GM19438 (cell line): ENCODE data around the gene ZBTB4.

Source experiments
- ATAC-seq: cut with Tn5 transposase; IDR thresholded peaks from one replicate; pipeline ENCODE4 v1.9.1; 2021; ENCODE audit warnings: low read depth; ENCODE audit not compliant: unreplicated experiment

Gene ZBTB4, protein sequence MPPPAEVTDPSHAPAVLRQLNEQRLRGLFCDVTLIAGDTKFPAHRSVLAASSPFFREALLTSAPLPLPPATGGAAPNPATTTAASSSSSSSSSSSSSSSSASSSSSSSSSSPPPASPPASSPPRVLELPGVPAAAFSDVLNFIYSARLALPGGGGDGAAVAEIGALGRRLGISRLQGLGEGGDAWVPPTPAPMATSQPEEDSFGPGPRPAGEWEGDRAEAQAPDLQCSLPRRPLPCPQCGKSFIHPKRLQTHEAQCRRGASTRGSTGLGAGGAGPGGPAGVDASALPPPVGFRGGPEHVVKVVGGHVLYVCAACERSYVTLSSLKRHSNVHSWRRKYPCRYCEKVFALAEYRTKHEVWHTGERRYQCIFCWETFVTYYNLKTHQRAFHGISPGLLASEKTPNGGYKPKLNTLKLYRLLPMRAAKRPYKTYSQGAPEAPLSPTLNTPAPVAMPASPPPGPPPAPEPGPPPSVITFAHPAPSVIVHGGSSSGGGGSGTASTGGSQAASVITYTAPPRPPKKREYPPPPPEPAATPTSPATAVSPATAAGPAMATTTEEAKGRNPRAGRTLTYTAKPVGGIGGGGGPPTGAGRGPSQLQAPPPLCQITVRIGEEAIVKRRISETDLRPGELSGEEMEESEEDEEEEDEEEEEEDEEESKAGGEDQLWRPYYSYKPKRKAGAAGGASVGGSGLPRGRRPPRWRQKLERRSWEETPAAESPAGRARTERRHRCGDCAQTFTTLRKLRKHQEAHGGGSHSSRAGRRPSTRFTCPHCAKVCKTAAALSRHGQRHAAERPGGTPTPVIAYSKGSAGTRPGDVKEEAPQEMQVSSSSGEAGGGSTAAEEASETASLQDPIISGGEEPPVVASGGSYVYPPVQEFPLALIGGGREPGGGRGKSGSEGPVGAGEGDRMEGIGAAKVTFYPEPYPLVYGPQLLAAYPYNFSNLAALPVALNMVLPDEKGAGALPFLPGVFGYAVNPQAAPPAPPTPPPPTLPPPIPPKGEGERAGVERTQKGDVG

GRCh38 chr17:7479213-7480088 lies at the start of gene ZBTB4:
Gene ZBTB4, minus strand, starts transcription at chr17:7479631. Its CDS starts 12,830 bp downstream, at chr17:7466801.
- no peak for ATAC-seq

DNA sequence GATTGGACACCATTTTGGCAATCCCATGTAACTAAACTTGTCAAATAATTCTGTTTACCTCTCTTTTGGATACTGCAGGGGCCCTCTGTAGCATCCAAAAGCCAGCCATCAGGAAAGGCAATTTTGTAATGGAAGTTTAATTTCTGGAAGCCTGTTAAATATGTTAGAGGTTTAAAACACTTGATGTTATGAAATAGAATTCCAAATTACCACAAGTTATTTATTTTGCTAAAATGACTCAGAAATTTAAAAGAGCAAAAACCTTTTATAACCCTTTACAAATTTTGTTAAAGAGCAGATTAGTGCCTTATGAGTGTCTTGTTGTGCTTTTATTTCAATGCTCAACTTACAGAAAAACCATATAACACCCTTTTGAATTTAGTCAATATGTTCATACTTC lies 49.4 kb upstream of the ZBTB4 start:
- no peak for ATAC-seq

- ATAC-seq = no peak
Measured at GRCh38 chr17:7523033-7523432, 43.6 kb upstream of the ZBTB4 start.

GRCh38 chr17:7515911-7516610 lies 36.6 kb upstream of the ZBTB4 start:
- no peak for ATAC-seq

DNA sequence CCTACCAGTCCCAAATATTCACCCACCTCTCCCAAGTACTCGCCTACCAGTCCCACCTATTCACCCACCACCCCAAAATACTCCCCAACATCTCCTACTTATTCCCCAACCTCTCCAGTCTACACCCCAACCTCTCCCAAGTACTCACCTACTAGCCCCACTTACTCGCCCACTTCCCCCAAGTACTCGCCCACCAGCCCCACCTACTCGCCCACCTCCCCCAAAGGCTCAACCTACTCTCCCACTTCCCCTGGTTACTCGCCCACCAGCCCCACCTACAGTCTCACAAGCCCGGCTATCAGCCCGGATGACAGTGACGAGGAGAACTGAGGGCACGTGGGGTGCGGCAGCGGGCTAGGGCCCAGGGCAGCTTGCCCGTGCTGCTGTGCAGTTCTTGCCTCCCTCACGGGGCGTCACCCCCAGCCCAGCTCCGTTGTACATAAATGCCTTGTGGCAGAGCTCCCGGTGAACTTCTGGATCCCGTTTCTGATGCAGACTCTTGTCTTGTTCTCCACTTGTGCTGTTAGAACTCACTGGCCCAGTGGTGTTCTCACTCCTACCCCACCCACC lies 34.5 kb upstream of the ZBTB4 start:
- no peak for ATAC-seq

GRCh38 chr17:7512824-7513540 lies 33.6 kb upstream of the ZBTB4 start:
- no peak for ATAC-seq

- ATAC-seq = no peak
Measured at GRCh38 chr17:7512105-7512504, 32.7 kb upstream of the ZBTB4 start.

DNA sequence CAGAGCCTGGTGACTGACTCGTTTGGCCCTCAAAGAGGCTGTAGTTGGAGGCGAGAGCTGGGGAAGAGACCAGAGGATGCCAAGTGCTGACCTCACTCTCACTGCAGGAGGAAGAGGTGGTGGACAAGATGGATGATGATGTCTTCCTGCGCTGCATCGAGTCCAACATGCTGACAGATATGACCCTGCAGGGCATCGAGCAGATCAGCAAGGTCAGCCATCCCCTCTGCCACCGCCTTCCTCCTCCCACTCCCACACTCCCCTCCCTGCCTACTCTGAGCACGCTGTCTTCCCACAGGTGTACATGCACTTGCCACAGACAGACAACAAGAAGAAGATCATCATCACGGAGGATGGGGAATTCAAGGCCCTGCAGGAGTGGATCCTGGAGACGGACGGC lies 31.7 kb upstream of the ZBTB4 start:
- ATAC-seq = no peak

DNA sequence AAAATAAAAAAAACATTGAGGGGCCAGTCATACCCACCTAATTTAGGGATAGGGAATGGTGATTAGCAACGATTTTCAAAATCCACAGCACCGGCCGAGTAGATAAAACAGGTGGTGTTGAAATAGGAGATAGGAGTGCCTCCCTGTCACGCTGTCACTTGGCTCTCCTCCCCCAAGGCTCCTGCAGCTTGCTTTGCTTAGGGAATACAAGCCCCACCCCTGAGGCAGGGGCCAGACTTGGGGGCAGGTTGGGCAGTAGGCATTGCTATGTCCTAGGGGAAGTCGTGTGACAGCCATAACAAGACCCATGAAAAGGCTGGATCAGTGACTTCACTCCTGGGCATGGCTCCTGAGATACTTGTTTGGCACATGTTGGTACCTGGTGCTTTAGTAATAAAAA lies 30.5 kb upstream of the ZBTB4 start:
- ATAC-seq = no peak

DNA sequence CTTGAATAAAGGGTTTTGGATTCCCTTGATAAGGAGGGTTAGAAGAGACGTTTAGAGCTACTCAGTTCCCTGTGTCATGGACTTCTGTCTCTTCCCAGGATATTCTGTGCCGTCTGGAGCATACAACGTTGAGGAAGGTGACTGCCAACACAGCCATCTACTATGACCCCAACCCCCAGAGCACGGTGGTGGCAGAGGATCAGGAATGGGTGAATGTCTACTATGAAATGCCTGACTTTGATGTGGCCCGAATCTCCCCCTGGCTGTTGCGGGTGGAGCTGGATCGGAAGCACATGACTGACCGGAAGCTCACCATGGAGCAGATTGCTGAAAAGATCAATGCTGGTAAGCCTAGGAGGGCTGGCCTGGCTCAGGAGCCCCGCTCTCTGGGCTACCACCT lies 29.4 kb upstream of the ZBTB4 start:
- ATAC-seq = no peak

DNA sequence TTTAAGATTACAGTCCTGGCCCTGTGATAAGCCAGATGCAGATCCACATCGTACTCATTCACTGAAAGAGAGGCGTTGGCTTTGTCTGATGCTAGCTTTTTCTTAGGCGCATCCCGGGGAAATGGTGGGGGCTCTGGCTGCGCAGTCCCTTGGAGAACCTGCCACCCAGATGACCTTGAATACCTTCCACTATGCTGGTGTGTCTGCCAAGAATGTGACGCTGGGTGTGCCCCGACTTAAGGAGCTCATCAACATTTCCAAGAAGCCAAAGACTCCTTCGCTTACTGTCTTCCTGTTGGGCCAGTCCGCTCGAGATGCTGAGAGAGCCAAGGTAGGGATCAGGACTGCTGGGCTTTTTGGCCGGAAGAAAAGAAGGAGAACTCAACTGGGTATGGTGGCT lies 28.7 kb upstream of the ZBTB4 start:
- no peak for ATAC-seq

- ATAC-seq = no peak
Measured at GRCh38 chr17:7503521-7503920, 24.1 kb upstream of the ZBTB4 start.

DNA sequence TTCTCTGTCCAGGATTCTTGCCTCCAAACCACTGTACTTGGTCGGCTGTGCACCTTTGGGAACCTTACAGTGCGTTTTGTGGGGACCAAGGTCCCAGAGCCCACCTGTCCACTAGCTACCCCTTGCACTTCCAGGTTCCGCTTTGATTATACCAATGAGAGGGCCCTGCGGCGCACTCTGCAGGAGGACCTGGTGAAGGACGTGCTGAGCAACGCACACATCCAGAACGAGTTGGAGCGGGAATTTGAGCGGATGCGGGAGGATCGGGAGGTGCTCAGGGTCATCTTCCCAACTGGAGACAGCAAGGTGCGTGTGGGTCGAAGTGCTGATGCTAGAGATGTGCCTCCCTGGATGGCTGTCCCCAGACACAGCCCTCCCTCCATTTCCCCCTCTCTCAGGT lies 23.6 kb upstream of the ZBTB4 start:
- ATAC-seq = no peak

DNA sequence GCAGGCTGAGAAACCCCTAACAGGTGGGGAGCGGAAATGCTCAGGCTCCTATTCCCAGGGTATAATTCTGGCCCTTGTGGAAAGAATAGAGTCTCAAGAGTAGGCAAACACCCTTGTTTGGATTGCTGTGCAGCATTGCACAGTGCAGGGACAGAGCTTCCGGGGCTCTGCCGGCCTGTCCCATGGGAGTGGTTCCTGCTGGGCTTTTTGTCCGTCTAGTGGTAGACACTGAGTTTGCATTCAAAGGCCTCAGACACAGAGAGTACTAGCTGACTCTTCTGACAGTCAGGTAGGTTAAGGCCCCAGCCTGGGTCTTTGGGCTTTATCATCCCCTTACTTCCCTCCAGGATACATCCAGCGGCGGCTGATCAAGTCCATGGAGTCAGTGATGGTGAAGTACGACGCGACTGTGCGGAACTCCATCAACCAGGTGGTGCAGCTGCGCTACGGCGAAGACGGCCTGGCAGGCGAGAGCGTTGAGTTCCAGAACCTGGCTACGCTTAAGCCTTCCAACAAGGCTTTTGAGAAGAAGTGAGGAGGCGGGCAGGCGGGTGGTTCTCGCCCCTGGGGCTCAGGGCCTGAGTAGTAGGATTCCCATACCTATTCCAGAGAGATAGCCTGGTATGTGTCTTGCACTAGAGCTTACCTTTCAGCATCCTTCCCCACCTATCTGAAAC lies 22.9 kb upstream of the ZBTB4 start:
- ATAC-seq = no peak

DNA sequence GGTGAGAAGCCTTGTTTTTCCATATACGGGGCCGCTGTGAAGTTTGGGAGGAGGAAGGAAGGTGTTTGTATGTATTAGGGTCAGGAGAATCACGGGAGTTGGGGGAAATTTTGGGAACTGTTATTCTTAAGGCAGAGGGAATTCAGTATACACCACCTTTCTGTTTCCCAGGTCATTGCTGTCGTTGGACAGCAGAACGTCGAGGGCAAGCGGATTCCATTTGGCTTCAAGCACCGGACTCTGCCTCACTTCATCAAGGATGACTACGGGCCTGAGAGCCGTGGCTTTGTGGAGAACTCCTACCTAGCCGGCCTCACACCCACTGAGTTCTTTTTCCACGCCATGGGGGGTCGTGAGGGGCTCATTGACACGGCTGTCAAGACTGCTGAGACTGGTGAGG lies 22.3 kb upstream of the ZBTB4 start:
- ATAC-seq = no peak

DNA sequence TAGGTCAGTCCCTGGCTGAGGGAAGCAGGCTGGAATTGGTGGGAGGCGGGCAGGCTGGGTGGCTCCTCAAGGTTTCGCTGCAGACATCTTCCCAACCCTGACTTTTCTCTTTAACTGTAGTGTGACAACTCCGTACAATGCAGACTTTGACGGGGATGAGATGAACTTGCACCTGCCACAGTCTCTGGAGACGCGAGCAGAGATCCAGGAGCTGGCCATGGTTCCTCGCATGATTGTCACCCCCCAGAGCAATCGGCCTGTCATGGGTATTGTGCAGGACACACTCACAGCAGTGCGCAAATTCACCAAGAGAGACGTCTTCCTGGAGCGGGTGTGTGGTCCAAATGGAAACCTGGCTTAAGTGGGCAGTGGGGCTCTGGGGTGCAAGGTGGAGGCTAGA lies 19.7 kb upstream of the ZBTB4 start:
- ATAC-seq = no peak

DNA sequence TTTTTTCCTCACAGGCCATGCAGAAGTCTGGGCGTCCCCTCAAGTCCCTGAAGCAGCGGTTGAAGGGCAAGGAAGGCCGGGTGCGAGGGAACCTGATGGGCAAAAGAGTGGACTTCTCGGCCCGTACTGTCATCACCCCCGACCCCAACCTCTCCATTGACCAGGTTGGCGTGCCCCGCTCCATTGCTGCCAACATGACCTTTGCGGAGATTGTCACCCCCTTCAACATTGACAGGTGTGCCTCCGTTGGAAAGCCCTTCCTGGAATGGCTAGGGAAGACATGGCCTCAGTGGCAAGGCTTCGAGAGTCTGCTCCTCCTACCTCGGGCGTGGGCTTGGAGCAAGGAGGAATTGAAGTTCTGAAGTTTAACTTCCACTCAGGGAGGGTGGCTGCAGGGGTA lies 18.2 kb upstream of the ZBTB4 start:
- ATAC-seq = no peak

DNA sequence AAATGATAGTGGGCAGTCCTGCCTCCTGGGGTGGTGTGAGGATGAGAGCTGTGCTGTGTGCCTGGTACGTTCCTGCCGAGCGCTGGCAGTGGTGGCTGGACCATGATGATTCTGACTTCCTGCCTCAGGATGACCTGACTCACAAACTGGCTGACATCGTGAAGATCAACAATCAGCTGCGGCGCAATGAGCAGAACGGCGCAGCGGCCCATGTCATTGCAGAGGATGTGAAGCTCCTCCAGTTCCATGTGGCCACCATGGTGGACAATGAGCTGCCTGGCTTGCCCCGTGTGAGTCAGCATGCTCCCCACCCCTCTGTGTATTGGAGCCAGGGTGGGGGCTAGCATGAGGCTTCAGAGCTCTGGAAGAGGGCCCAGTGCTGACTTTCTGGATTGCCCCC lies 17.8 kb upstream of the ZBTB4 start:
- no peak for ATAC-seq
